ENCODE results near the gene PCDHGC3. TPM values are rescaled to one million over a fixed set of nuclear protein-coding genes. Genes with fewer than 3 reads are reported as not detected.

The PCDHGC3 gene
- total RNA-seq (2022; extraction: Qiagen RNA extraction; ENCODE audit: low read depth), result 6.1 to 7.1 TPM (median 6.4 TPM) in 5 replicates

DNA sequence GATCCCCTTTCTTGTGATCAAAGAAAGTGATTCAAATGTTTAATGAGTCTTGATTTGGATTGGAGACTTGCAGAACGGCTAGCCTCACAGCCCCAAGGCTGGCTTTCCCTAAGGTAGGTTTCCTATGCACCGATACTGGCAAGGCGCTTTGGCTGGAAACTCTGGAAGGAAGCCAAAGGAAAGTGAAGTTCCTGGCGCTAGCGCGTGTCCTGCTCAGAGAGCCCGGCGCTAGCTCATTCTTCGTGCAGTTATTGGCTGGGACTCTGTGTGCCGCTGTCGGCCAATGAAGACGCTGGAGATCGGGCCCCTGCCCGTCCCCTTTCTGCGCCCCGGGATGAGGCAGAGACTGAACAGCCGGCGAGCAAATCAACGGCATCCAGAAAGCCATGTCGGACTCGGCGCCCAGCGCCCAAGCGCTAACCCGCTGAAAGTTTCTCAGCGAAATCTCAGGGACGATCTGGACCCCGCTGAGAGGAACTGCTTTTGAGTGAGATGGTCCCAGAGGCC, at the start of gene PCDHGC3:
PCDHGC3 (plus strand) TSS at position 342 of the 507 bp plus-strand sequence; CDS start at position 493, 151 bp downstream.

DNA sequence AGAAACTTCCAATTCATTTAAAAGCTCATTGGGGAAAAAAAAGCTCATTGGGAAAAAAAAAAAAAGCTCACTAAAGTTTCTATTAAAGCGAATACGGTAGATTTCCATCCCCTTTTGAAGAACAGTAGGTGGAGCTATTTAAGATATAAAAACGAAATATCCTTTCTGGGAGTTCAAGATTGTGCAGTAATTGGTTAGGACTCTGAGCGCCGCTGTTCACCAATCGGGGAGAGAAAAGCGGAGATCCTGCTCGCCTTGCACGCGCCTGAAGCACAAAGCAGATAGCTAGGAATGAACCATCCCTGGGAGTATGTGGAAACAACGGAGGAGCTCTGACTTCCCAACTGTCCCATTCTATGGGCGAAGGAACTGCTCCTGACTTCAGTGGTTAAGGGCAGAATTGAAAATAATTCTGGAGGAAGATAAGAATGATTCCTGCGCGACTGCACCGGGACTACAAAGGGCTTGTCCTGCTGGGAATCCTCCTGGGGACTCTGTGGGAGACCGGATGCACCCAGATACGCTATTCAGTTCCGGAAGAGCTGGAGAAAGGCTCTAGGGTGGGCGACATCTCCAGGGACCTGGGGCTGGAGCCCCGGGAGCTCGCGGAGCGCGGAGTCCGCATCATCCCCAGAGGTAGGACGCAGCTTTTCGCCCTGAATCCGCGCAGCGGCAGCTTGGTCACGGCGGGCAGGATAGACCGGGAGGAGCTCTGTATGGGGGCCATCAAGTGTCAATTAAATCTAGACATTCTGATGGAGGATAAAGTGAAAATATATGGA, 45.2 kb upstream of the PCDHGC3 start, which contains the start of gene PCDHGA12:
PCDHGA12 (plus strand) TSS at position 176 of the 782 bp plus-strand sequence; CDS start at position 429, 253 bp downstream.

DNA sequence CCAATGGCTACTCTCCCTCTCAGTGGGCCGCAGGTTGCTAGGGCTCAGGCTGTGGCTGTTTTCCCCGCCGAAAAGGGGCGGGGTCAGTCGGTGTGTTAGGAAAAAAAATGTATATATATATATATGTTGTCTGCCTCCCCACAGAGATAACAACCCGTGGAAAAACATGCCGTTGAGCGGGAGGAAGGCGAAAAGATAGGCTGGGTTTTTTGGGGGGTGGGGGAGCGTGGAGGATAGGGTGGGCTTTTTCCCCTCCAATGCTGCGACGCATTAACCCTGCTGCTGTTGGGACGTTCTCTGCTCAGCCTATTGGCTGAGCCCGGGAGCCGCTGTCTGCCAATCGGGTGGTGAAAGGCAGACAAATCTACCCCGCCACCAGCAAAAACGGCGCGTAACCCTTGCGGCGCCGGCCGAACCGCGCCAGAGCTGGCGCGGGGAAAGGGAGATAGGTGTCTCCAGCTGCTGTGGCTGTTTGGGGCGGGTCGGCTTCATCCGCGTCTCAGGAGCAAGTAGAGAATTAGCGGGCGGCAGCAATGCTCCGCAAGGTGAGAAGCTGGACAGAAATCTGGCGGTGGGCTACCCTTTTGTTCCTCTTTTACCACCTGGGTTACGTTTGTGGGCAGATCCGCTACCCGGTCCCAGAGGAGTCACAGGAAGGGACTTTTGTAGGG, 9.0 kb downstream of the PCDHGC3 start, which contains the start of gene PCDHGC4:
PCDHGC4 (plus strand) TSS at position 390 of the 671 bp plus-strand sequence; CDS start at position 534, 144 bp downstream.

DNA sequence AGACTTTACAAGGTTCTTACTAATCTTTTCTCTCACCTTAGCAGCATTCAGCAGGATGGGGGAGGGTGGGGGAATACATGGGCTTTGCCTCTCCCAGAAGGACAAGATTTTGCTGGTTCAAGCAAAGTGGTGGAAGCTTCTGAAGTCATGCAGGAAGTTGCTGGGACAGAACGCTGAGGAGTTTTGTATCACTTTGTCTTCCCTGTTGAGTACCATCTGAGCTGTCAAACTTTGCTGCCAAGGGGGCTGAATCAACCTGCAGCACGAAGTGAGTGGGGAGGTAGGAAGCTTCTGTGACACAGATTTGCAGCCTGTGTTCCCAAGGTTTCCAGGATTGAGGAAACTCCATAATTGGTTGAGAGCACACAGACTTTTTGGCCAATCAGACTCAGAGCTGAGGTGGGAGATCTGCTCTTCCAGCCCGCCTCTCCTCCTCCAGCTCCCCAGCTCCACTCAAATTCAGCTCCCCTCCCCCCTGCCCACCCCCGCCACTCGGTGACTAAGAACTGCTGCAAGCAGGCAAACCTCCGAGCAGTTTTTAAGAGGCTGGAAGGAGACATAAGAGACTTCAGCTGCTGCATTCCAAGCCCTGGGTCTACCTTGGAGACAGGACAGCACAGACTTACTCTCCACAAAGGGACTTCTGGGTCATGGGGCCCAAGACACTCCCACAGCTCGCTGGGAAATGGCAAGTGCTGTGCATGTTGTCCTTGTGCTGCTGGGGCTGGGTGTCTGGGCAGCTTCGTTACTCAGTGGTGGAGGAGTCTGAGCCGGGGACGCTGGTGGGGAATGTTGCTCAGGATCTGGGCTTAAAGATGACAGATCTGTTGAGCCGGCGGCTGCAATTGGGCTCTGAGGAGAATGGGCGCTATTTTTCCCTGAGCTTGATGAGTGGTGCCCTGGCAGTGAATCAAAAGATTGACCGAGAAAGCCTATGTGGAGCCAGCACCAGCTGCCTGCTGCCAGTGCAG, 13.1 kb downstream of the PCDHGC3 start, which contains the start of gene PCDHGC5:
PCDHGC5 (plus strand) TSS at position 491 of the 971 bp plus-strand sequence; CDS start at position 651, 160 bp downstream.

Other genes starting within 250 kb of the PCDHGC3 start
- 0.05 to 0.07 TPM (median 0.06 TPM) in 4 of 5 replicates, not detected in the other for gene PCDHB15, start 230.6 kb upstream of the PCDHGC3 start, total RNA-seq (2022; extraction: Qiagen RNA extraction; ENCODE audit: low read depth)
- not detected in 5 replicates for gene SLC25A2, start 171.9 kb upstream of the PCDHGC3 start, total RNA-seq (2022; extraction: Qiagen RNA extraction; ENCODE audit: low read depth)
- gene TAF7, start 155.2 kb upstream of the PCDHGC3 start, total RNA-seq (2022; extraction: Qiagen RNA extraction; ENCODE audit: low read depth), result 66.8 to 81.4 TPM (median 74.0 TPM) in 5 replicates
- gene PCDHGA1, start 145.5 kb upstream of the PCDHGC3 start, total RNA-seq (2022; extraction: Qiagen RNA extraction; ENCODE audit: low read depth), result 0.27 to 0.49 TPM (median 0.31 TPM) in 5 replicates
- gene PCDHGA2, start 137.2 kb upstream of the PCDHGC3 start, total RNA-seq (2022; extraction: Qiagen RNA extraction; ENCODE audit: low read depth), result 0.44 to 0.73 TPM (median 0.59 TPM) in 5 replicates
- 0.05 to 0.09 TPM in 2 of 5 replicates, not detected in the others for gene PCDHGA3, start 132.1 kb upstream of the PCDHGC3 start, total RNA-seq (2022; extraction: Qiagen RNA extraction; ENCODE audit: low read depth)
- 1.0 to 2.1 TPM (median 1.9 TPM) in 5 replicates for gene PCDHGB1, start 125.9 kb upstream of the PCDHGC3 start, total RNA-seq (2022; extraction: Qiagen RNA extraction; ENCODE audit: low read depth)
- gene PCDHGA4, start 120.9 kb upstream of the PCDHGC3 start, total RNA-seq (2022; extraction: Qiagen RNA extraction; ENCODE audit: low read depth), result 0.08 to 0.20 TPM (median 0.10 TPM) in 5 replicates
- 0.07 to 0.19 TPM (median 0.17 TPM) in 5 replicates for gene PCDHGB2, start 116.0 kb upstream of the PCDHGC3 start, total RNA-seq (2022; extraction: Qiagen RNA extraction; ENCODE audit: low read depth)
- gene PCDHGA5, start 111.8 kb upstream of the PCDHGC3 start, total RNA-seq (2022; extraction: Qiagen RNA extraction; ENCODE audit: low read depth), result 0.11 to 0.17 TPM (median 0.15 TPM) in 5 replicates
- 0.15 to 0.35 TPM (median 0.20 TPM) in 5 replicates for gene PCDHGB3, start 105.7 kb upstream of the PCDHGC3 start, total RNA-seq (2022; extraction: Qiagen RNA extraction; ENCODE audit: low read depth)
- 0.13 to 0.28 TPM (median 0.22 TPM) in 5 replicates for gene PCDHGA6, start 102.1 kb upstream of the PCDHGC3 start, total RNA-seq (2022; extraction: Qiagen RNA extraction; ENCODE audit: low read depth)
- 0.72 to 1.3 TPM (median 0.96 TPM) in 5 replicates for gene PCDHGA7, start 93.2 kb upstream of the PCDHGC3 start, total RNA-seq (2022; extraction: Qiagen RNA extraction; ENCODE audit: low read depth)
- 0.66 to 1.0 TPM (median 0.73 TPM) in 5 replicates for gene PCDHGB4, start 88.3 kb upstream of the PCDHGC3 start, total RNA-seq (2022; extraction: Qiagen RNA extraction; ENCODE audit: low read depth)
- 0.02 TPM in 2 of 5 replicates, not detected in the others for gene PCDHGA8, start 83.3 kb upstream of the PCDHGC3 start, total RNA-seq (2022; extraction: Qiagen RNA extraction; ENCODE audit: low read depth)
- 1.9 to 2.8 TPM (median 2.4 TPM) in 5 replicates for gene PCDHGB5, start 78.0 kb upstream of the PCDHGC3 start, total RNA-seq (2022; extraction: Qiagen RNA extraction; ENCODE audit: low read depth)
- 0.06 to 0.14 TPM (median 0.08 TPM) in 3 of 5 replicates, not detected in the others for gene PCDHGA9, start 73.2 kb upstream of the PCDHGC3 start, total RNA-seq (2022; extraction: Qiagen RNA extraction; ENCODE audit: low read depth)
- gene PCDHGB6, start 67.9 kb upstream of the PCDHGC3 start, total RNA-seq (2022; extraction: Qiagen RNA extraction; ENCODE audit: low read depth), result 0.06 to 0.12 TPM (median 0.09 TPM) in 4 of 5 replicates, not detected in the other
- gene PCDHGA10, start 63.0 kb upstream of the PCDHGC3 start, total RNA-seq (2022; extraction: Qiagen RNA extraction; ENCODE audit: low read depth), result 0.01 TPM in 1 of 5 replicates, not detected in the others
- gene PCDHGB7, start 58.3 kb upstream of the PCDHGC3 start, total RNA-seq (2022; extraction: Qiagen RNA extraction; ENCODE audit: low read depth), result 0.03 to 0.16 TPM (median 0.07 TPM) in 5 replicates
- gene PCDHGA11, start 54.9 kb upstream of the PCDHGC3 start, total RNA-seq (2022; extraction: Qiagen RNA extraction; ENCODE audit: low read depth), result 0.02 TPM in 1 of 5 replicates, not detected in the others
- 0.02 TPM in 1 of 5 replicates, not detected in the others for gene PCDHGA12, start 45.5 kb upstream of the PCDHGC3 start, total RNA-seq (2022; extraction: Qiagen RNA extraction; ENCODE audit: low read depth)
- gene PCDHGC4, start 9.1 kb downstream of the PCDHGC3 start, total RNA-seq (2022; extraction: Qiagen RNA extraction; ENCODE audit: low read depth), result 0.02 to 0.15 TPM (median 0.05 TPM) in 3 of 5 replicates, not detected in the others
- gene PCDHGC5, start 13.1 kb downstream of the PCDHGC3 start, total RNA-seq (2022; extraction: Qiagen RNA extraction; ENCODE audit: low read depth), result 0.05 TPM in 1 of 5 replicates, not detected in the others
- gene DIAPH1, start 143.0 kb downstream of the PCDHGC3 start, total RNA-seq (2022; extraction: Qiagen RNA extraction; ENCODE audit: low read depth), result 91.7 to 103 TPM (median 97.5 TPM) in 5 replicates
- gene HDAC3, start 160.9 kb downstream of the PCDHGC3 start, total RNA-seq (2022; extraction: Qiagen RNA extraction; ENCODE audit: low read depth), result 46.7 to 56.5 TPM (median 52.2 TPM) in 5 replicates
- 4.3 to 5.2 TPM (median 4.6 TPM) in 5 replicates for gene RELL2, start 161.0 kb downstream of the PCDHGC3 start, total RNA-seq (2022; extraction: Qiagen RNA extraction; ENCODE audit: low read depth)
- gene FCHSD1, start 175.5 kb downstream of the PCDHGC3 start, total RNA-seq (2022; extraction: Qiagen RNA extraction; ENCODE audit: low read depth), result 6.2 to 12.3 TPM (median 9.7 TPM) in 5 replicates
- 3.8 to 6.2 TPM (median 4.9 TPM) in 5 replicates for gene ARAP3, start 206.3 kb downstream of the PCDHGC3 start, total RNA-seq (2022; extraction: Qiagen RNA extraction; ENCODE audit: low read depth)